ENCODE results near the gene SOX6.

SOX6 gene

GRCh38 chr11:16191212-16191867 is 165.0 kb downstream of the SOX6 start:
- DNase-seq (ENCODE audit: low read depth): no peak

GRCh38 chr11:16186680-16187079 is 169.7 kb downstream of the SOX6 start:
- DNase-seq (ENCODE audit: low read depth): no peak

GRCh38 chr11:16185042-16185441 is 171.3 kb downstream of the SOX6 start:
- no peak for DNase-seq (ENCODE audit: low read depth)

GRCh38 chr11:16184588-16184987 is 171.8 kb downstream of the SOX6 start:
- DNase-seq (ENCODE audit: low read depth): no peak

GRCh38 chr11:16182553-16182952 is 173.8 kb downstream of the SOX6 start:
- no peak for DNase-seq (ENCODE audit: low read depth)

- DNase-seq (ENCODE audit: low read depth): no peak
Measured at GRCh38 chr11:16180868-16181267, 175.5 kb downstream of the SOX6 start.

- no peak for DNase-seq (ENCODE audit: low read depth)
Measured at GRCh38 chr11:16179676-16180075, 176.7 kb downstream of the SOX6 start.

- DNase-seq (ENCODE audit: low read depth): no peak
Measured at GRCh38 chr11:16178273-16178672, 178.1 kb downstream of the SOX6 start.

GRCh38 chr11:16177688-16178087 is 178.7 kb downstream of the SOX6 start:
- no peak for DNase-seq (ENCODE audit: low read depth)

GRCh38 chr11:16173798-16174197 is 182.5 kb downstream of the SOX6 start:
- DNase-seq (ENCODE audit: low read depth): no peak

- no peak for DNase-seq (ENCODE audit: low read depth)
Measured at GRCh38 chr11:16171882-16172281, 184.5 kb downstream of the SOX6 start.

- no peak for DNase-seq (ENCODE audit: low read depth)
Measured at GRCh38 chr11:16169956-16170847, 186.1 kb downstream of the SOX6 start.

GRCh38 chr11:16169541-16169940 is 186.8 kb downstream of the SOX6 start:
- DNase-seq (ENCODE audit: low read depth): no peak

- DNase-seq (ENCODE audit: low read depth): no peak
Measured at GRCh38 chr11:16167706-16168487, 188.4 kb downstream of the SOX6 start.

GRCh38 chr11:16166571-16166970 is 189.8 kb downstream of the SOX6 start:
- DNase-seq (ENCODE audit: low read depth): no peak

GRCh38 chr11:16160146-16160545 is 196.2 kb downstream of the SOX6 start:
- DNase-seq (ENCODE audit: low read depth): no peak

- no peak for DNase-seq (ENCODE audit: low read depth)
Measured at GRCh38 chr11:16158426-16158994, 197.8 kb downstream of the SOX6 start.

- no peak for DNase-seq (ENCODE audit: low read depth)
Measured at GRCh38 chr11:16157327-16157726, 199.0 kb downstream of the SOX6 start.

GRCh38 chr11:16155448-16155847 is 200.9 kb downstream of the SOX6 start:
- DNase-seq (ENCODE audit: low read depth): no peak

- DNase-seq (ENCODE audit: low read depth): no peak
Measured at GRCh38 chr11:16154715-16155396, 201.5 kb downstream of the SOX6 start.

GRCh38 chr11:16153951-16154350 is 202.4 kb downstream of the SOX6 start:
- no peak for DNase-seq (ENCODE audit: low read depth)

- DNase-seq (ENCODE audit: low read depth): no peak
Measured at GRCh38 chr11:16151138-16151537, 205.2 kb downstream of the SOX6 start.

All from CMK (cell line).